Keratinocyte (primary cell): ENCODE measurements around the gene RPS6KL1. TPM values are rescaled to one million over a fixed set of nuclear protein-coding genes. Genes with fewer than 3 reads are reported as not detected.

Source experiments
- DNase-seq: peaks from one replicate; pipeline ENCODE4 v3.0.0-alpha.2; 2011; ENCODE audit warnings: low read depth, missing footprints, low spot score
- FAIRE-seq: peaks from 2 replicates; lab custom pipeline; 2011; peaks lifted over from hg19 to GRCh38; lab: Jason Lieb, UNC
- H2AFZ ChIP-seq: 2 replicates; pipeline ENCODE4 v1.6.0; 2012; ENCODE audit warnings: low read length, control low read depth, inconsistent platforms; ENCODE audit not compliant: control insufficient read depth
- H3K27ac ChIP-seq: 2 replicates; pipeline ENCODE4 v1.5.1; 2011; ENCODE audit warnings: low read length; ENCODE audit not compliant: control insufficient read depth, insufficient read depth
- H3K27me3 ChIP-seq: 3 replicates; pipeline ENCODE4 v1.6.0; 2011; ENCODE audit warnings: low read length; ENCODE audit not compliant: control insufficient read depth, insufficient read depth; ENCODE audit errors: extremely low read depth
- H3K36me3 ChIP-seq, 2 experiments: 2 replicates in 1 of 2; 3 replicates in 1 of 2; pipeline ENCODE4 v1.5.1; 2011; ENCODE audit warnings: low read length in 2 of 2, mild to moderate bottlenecking in 1 of 2; ENCODE audit not compliant: control insufficient read depth in 2 of 2, insufficient read depth in 2 of 2; ENCODE audit errors: extremely low read depth in 1 of 2
- H3K4me1 ChIP-seq: 3 replicates; pipeline ENCODE4 v1.5.1; 2011; ENCODE audit warnings: low read length; ENCODE audit not compliant: control insufficient read depth, insufficient read depth; ENCODE audit errors: extremely low read depth
- H3K4me2 ChIP-seq: 3 replicates; pipeline ENCODE4 v1.6.0; 2011; ENCODE audit warnings: low read depth, low read length; ENCODE audit not compliant: control insufficient read depth, insufficient read depth; ENCODE audit errors: extremely low read depth
- H3K4me3 ChIP-seq, 3 experiments: fragments of 200-600 bp in 1 of 3; sonication (generic) in 1 of 3; 2 replicates in 2 of 3; 3 replicates in 1 of 3; pipeline ENCODE4 v1.5.1; 2011 to 2016; ENCODE audit warnings: low read length in 3 of 3, mild to moderate bottlenecking in 3 of 3, control low read depth in 2 of 3, inconsistent platforms in 1 of 3, low read depth in 1 of 3, mixed read lengths in 1 of 3, mixed run types in 1 of 3, moderate library complexity in 1 of 3; ENCODE audit not compliant: control insufficient read depth in 2 of 3, insufficient read depth in 2 of 3; ENCODE audit errors: extremely low read depth in 1 of 3
- H3K79me2 ChIP-seq: 2 replicates; pipeline ENCODE4 v1.6.0; 2012; ENCODE audit warnings: low read length; ENCODE audit not compliant: control insufficient read depth, insufficient read depth
- H3K9ac ChIP-seq: 3 replicates; pipeline ENCODE4 v1.6.0; 2011; ENCODE audit warnings: low read length; ENCODE audit not compliant: control insufficient read depth, insufficient read depth; ENCODE audit errors: extremely low read depth
- H3K9me1 ChIP-seq: 3 replicates; pipeline ENCODE4 v1.6.0; 2011; ENCODE audit warnings: low read length; ENCODE audit not compliant: control insufficient read depth, insufficient read depth; ENCODE audit errors: extremely low read depth
- H3K9me3 ChIP-seq: 2 replicates; pipeline ENCODE4 v1.5.1; 2012; ENCODE audit warnings: low read depth, low read length; ENCODE audit not compliant: control insufficient read depth
- H4K20me1 ChIP-seq: 3 replicates; pipeline ENCODE4 v1.6.0; 2011; ENCODE audit warnings: low read length; ENCODE audit not compliant: control insufficient read depth, insufficient read depth; ENCODE audit errors: extremely low read depth
- EZH2 ChIP-seq: IDR thresholded peaks from one replicate; pipeline ENCODE4 v1.6.1; 2012; ENCODE audit warnings: inconsistent platforms, mild to moderate bottlenecking, low read length, moderate library complexity
- dilution Hi-C: fragments of 300-500 bp; cut with MboI; formaldehyde crosslinking; loops from one replicate; pipeline ENCODE4 v1.7.0; 2020; ENCODE audit warnings: low sequenced_read_pairs; ENCODE audit not compliant: extremely low pct_ligation_motif_present
- polyA plus RNA-seq, 5 experiments: library from polyadenylated mRNA; depleted of rRNA in 3 of 5; stranded (reverse) in 3 of 5; stranded (forward) in 1 of 5; unstranded in 1 of 5; fragments of >200 nt; gene quantifications; 1 replicate in 1 of 5; 2 replicates in 3 of 5; 3 replicates in 1 of 5; pipeline versions ENCODE4 v1.2.1 to v1.2.3, GENCODE V29; 2011 to 2012; ENCODE audit warnings: missing spikeins in 2 of 5, low read depth in 1 of 5, low replicate concordance in 1 of 5
- TF ChIP-seq, protein P1 (sequence below), 3 experiments: IDR thresholded peaks in 1 of 3; conservative IDR thresholded peaks in 1 of 3; optimal IDR thresholded peaks in 1 of 3; 2 replicates in 2 of 3; 3 replicates in 1 of 3; pipeline versions ENCODE3 to v1.5.1; 2011; ENCODE audit warnings: low read length in 3 of 3, mild to moderate bottlenecking in 3 of 3, moderate library complexity in 2 of 3, control low read depth in 1 of 3, inconsistent platforms in 1 of 3; ENCODE audit not compliant: insufficient read depth in 2 of 3; ENCODE audit errors: extremely low read depth in 1 of 3

The RPS6KL1 gene
- polyA plus RNA-seq, 1 donor (not counting 4 experiments of a cell fraction or from before 2014, with no cell fraction given): 0.69 TPM

DNA sequence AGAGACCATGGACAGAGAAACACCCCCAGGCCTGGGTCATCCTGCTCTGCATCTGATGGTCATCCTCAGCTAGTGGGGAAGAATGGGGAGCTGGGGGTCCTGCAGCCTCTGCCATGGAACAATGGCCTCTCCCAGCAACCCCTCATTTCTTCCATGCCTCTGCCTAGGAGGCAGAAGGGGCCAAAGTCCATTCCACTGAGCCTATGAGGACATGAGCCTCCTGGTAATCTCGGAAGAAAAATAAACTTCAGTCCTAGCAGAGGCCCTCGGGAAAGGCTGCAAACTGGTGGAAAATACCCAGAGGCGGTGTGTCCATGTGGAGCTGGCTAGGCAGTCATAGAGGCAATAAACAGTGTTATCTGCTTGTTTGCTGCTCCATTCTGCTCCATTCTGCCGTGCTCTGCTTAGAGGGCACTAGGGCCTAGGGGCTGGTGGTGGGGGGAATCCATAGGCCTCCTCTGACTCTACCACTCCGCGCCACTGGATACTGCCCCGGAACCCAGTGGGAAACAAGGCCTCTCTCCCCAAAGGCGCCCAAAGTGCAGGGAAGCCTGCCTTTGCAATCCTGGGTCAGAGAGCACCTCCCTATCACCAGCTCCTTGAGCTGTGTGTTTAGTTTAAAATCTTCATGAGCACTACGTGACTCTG, 27.9 kb upstream of the RPS6KL1 start:
- H4K20me1 ChIP-seq: peaks cover 2% of the 10 kb centered on the region
- H3K4me1 ChIP-seq: peaks cover 50% of the 10 kb centered on the region
- FAIRE-seq (no peak), DNase-seq (no peak)
- no peak overlapping the region for H3K4me2 ChIP-seq
- TF ChIP-seq, protein P1, sequence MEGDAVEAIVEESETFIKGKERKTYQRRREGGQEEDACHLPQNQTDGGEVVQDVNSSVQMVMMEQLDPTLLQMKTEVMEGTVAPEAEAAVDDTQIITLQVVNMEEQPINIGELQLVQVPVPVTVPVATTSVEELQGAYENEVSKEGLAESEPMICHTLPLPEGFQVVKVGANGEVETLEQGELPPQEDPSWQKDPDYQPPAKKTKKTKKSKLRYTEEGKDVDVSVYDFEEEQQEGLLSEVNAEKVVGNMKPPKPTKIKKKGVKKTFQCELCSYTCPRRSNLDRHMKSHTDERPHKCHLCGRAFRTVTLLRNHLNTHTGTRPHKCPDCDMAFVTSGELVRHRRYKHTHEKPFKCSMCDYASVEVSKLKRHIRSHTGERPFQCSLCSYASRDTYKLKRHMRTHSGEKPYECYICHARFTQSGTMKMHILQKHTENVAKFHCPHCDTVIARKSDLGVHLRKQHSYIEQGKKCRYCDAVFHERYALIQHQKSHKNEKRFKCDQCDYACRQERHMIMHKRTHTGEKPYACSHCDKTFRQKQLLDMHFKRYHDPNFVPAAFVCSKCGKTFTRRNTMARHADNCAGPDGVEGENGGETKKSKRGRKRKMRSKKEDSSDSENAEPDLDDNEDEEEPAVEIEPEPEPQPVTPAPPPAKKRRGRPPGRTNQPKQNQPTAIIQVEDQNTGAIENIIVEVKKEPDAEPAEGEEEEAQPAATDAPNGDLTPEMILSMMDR (optimal IDR thresholded peaks at IDR 0.05 in 1 of 3, IDR thresholded peaks at IDR 0.05 in 1 of 3, conservative IDR thresholded peaks at IDR 0.05 in 1 of 3; ENCODE audit: extremely low read depth in 1 of 3, insufficient read depth in 2 of 3, low read length in 3 of 3): no peak
- H3K9me3 ChIP-seq: no peaks in the 10 kb centered on the region
- H3K79me2 ChIP-seq: peaks cover 25% of the 10 kb centered on the region
- dilution Hi-C loops: no loop called here
- H3K9me1 ChIP-seq: no peaks in the 10 kb centered on the region
- no peak overlapping the region for H2AFZ ChIP-seq
- H3K9ac ChIP-seq: no peak overlapping the region
- H3K27ac ChIP-seq: no peak overlapping the region
- H3K4me3 ChIP-seq: no peak overlapping the region
- no peaks in the 10 kb centered on the region for H3K27me3 ChIP-seq
- H3K36me3 ChIP-seq: peaks cover 12 to 36% of the 10 kb centered on the region in 2 experiments

DNA sequence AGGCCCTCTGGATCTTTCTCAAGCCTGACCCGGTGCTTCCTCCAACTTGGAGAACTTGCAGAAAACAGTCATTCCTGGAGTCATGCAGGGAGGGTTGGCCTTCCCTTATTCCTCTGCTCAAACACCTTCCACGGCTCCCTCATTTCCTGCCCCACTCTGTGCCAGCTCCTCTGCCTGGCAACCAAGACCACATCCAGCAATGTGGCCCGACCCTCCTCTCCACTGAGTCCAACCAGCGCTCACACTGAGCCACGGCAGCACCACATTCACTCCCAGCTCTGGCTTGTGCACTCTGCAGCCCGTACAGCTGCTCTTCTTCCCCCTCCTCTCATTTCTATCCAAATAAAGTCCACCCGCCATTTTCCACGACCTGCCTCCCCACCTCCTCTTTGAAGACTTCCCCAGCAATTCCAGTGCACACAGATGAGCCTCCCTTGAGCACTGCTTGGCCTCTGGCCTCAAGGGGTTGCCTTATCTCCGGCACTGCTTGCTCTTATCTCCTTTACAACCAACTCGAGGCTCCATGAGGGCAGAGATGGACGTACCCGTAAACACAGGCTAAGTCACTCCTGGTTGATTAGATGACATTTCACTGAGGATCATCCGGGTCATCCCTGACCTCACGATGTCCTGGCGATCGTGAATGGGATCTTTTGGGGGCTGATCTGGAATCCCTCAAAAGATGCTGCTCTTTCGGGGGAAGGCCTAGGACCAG, 27.0 kb upstream of the RPS6KL1 start:
- Histone ChIP-seq H3K9ac (no peak overlapping the region), H3K36me3 (peaks cover 18 to 39% of the 10 kb centered on the region in 2 experiments), H2AFZ (no peak overlapping the region), H3K27me3 (no peaks in the 10 kb centered on the region), H3K9me1 (no peaks in the 10 kb centered on the region), H3K4me2 (no peak overlapping the region), H4K20me1 (peaks cover 2% of the 10 kb centered on the region), H3K4me3 (no peak overlapping the region), H3K9me3 (no peaks in the 10 kb centered on the region), H3K79me2 (peaks cover 24% of the 10 kb centered on the region), H3K4me1 (peaks cover 50% of the 10 kb centered on the region), H3K27ac (no peak overlapping the region)
- dilution Hi-C loops: no loop called here
- TF ChIP-seq, protein P1 (optimal IDR thresholded peaks at IDR 0.05 in 1 of 3, IDR thresholded peaks at IDR 0.05 in 1 of 3, conservative IDR thresholded peaks at IDR 0.05 in 1 of 3; ENCODE audit: extremely low read depth in 1 of 3, insufficient read depth in 2 of 3, low read length in 3 of 3): no peak
- TF ChIP-seq EZH2: no peak
- no peak for FAIRE-seq
- DNase-seq: no peak
